Measurements from ENCODE around the gene FADS1.

FADS1 gene

DNA sequence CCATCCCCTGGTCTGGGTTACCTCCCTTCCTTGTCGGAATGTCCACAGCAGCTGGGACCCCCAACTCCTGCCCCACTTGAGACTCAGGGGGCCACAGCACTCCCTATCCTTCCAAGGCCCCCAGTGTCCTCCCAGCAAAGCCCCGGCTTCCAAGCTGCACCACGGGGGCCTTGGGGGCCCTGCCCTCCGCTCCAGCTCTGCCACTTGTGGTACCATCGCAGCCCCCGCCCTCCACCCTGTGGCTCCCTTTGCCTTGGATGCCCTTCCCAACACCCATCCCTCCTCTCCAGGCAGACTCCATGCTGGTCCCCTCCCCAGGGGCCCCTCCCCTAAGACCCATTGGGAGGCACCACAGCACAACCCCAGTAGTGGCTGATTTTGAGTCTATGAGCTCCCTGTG lies 41.7 kb downstream of the FADS1 start:
- DNase-seq = no peak

GRCh38 chr11:61774411-61774810 lies 42.4 kb downstream of the FADS1 start:
- no peak for DNase-seq

DNA sequence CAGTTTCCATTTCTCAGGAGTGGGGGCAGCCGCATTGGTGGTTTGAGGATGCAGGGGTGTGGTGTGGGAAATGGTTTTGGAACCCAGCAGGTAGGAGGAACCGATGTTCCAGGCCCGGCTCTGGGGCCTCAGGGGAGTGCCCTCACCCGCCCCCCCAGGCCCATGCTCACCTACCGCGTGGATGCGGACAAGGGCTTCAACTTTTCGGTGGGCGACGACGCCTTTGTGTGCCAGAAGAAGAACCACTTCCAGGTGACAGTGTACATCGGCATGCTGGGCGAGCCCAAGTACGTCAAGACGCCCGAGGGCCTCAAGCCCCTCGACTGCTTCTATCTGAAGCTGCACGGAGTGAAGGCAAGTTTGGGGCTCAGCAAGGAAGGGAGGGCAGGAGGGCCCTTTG lies 43.0 kb downstream of the FADS1 start:
- DNase-seq = no peak

- DNase-seq = no peak
These were observed 43.4 kb downstream of the FADS1 start for GRCh38 chr11:61773356-61773755.

DNA sequence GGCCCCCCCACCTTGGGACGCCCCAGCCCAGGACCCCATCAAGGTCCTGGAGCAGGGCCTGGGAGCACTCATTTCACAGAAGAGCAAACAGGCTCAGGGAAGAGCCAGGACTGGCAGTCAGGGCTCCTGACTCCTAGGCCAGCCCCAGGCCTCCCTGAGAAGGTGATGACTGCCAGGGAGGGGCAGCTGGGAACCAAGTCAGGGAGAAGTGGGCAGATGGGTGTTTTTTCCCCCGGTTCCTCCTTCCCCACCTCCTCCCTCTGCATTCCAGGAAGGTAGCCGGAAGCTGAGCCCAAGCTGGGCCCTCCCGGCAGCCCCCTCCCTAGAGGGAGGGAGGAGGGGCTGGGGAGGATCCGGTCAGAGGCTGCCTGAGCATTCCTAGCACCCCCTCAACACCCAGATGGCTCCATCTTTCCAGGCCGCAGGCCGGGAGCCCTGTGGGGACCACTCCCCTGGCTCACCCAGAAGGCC lies 44.8 kb downstream of the FADS1 start:
- DNase-seq = no peak

- no peak for DNase-seq
These were observed 45.5 kb downstream of the FADS1 start for GRCh38 chr11:61771195-61771894.

GRCh38 chr11:61769946-61770683 lies 46.7 kb downstream of the FADS1 start:
- no peak for DNase-seq

GRCh38 chr11:61769169-61769920 lies 47.5 kb downstream of the FADS1 start:
- no peak for DNase-seq

DNA sequence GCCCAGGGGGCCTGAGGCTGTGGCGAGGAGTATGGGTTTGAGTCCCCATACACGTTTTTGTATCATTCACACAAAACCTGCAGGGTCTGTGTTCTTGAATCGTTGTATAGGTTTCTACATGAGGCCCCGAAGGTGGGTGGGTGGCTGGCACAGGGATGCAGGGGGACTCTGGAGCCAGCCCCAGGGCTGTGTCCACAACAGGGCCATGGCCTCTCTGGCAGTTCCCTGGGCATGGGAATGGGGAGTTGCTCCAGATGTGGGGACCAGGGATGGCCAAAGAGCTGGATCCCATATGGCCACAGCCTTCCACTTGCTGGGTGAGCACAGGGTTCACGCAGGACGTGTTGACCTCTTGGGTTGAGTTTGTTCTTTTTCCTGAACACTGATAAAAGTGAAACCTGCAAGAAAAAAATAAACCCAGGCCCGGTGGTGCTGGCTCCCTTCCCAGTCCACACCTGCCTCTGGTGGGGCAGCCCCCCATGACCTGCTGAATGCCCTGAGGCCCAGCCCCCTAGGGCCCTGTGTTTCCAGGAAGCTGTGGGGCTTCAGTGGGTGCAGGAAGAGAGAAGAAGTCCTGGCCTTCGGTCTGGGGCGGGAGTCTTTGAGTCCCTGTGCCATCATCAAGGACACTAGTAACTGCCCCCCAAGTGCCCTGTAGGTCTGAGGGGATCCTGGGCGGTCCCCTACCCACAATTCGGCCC lies 48.3 kb downstream of the FADS1 start:
- no peak for DNase-seq

DNA sequence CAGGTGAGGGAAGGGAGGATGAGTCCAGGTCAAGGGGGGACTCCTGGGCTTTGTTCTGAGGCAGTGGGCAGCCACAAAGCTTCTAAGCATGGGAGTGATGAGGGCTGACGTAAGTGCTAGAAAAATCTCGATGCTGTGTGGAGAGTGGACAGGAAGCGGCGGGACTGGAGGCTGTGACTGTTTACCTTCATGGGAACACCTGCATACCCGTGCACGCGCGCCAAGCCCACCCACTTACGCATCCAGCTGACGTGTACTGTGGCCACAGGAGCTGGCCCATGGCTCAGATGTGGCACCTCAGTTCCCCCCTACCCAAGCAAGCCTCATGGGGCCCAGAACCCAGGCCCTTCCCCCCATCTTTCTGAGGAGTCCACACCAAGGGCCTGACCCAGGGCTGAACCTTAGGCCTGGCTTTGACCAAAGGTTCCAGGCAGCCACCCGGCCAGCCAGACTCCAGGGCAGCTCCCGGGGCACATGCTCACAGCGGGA lies 50.4 kb downstream of the FADS1 start:
- DNase-seq = no peak

DNA sequence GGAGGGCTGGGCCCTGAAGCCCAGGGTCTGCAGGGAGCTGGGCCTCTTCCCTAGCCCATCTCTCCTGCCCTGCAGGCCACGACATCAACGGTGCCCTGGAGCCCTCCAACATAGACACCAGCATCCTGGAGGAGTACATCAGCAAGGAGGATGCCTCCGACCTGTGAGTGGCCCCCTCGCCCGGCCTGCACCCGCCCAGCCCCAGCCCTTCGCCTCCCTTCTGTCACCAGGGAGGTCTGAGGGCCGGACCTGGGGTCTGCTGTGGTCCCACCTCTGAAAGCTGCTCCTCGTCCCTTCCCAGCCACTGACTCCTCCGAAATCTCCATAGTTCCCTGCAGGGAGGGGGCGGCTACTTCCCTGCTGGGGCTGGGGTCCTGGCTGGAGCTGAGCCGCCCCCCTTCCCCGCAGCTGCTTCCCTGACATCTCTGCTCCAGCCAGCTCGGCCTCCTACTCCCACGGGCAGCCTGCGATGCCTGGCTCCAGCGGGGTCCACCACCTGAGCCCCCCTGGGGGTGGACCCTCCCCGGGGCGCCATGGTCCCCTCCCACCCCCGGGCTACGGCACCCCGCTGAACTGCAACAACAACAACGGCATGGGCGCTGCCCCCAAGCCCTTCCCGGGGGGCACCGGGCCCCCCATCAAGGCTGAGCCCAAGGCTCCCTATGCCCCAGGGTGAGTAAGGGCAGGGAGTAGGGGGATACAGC lies 51.1 kb downstream of the FADS1 start:
- DNase-seq = no peak

GRCh38 chr11:61764606-61765260 lies 52.1 kb downstream of the FADS1 start:
- DNase-seq = no peak

DNA sequence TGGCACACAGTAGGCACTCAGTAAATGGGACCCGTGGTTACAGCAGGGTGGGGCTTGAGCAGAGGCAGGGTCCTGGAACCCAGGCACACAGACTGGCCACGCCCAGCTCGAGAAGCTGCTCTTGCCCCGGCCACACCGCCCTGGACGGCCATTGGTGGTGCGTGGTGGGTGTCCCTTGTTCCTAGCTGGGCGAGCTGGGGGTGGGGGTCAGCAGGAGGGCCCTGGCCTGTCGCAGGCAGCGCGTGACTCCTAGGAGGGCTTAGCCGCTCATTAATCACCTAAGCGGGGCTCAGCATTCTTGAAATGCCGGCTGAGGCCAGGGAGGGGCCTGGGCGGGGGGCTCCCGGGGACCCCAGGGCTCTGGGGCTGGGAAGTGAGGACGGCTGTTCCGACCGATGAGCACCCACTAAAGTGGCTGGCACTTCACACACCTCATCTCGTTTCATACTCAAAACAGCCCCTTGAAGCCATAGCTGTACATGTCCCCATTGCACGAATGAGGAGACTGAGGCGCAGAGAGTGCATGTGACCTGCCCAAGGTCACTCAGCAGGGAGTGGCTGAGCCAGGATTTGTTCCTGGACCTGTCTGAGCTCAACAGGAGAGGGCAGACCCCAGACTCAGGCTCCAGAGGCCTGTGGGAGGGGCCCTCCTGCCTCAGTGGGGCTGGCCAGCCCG lies 52.7 kb downstream of the FADS1 start:
- no peak for DNase-seq

DNA sequence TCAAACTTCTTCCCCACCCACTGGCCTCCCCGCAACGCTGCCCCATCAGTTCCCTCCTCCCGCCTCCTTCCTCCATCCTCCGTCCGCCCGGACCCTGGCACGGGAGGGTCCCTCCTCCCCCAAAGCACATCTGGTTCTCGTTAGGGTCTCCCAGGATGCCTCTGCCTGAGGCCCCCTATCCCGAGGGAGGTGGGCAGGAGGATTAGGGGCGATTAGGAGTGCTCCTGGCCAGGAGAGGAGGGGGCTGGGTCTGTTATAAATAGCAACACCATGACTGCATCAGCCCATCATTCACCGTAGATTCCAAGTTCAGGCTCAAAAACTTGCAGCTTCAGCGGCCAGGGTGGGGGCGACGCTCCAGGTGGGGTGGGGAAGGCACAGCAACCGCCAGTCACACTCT lies 54.0 kb downstream of the FADS1 start:
- DNase-seq = no peak

- DNase-seq = no peak
These were observed 54.6 kb downstream of the FADS1 start for GRCh38 chr11:61762223-61762615.

- DNase-seq = no peak
These were observed 55.2 kb downstream of the FADS1 start for GRCh38 chr11:61761440-61762222.

GRCh38 chr11:61760946-61761345 lies 55.9 kb downstream of the FADS1 start:
- DNase-seq = no peak

DNA sequence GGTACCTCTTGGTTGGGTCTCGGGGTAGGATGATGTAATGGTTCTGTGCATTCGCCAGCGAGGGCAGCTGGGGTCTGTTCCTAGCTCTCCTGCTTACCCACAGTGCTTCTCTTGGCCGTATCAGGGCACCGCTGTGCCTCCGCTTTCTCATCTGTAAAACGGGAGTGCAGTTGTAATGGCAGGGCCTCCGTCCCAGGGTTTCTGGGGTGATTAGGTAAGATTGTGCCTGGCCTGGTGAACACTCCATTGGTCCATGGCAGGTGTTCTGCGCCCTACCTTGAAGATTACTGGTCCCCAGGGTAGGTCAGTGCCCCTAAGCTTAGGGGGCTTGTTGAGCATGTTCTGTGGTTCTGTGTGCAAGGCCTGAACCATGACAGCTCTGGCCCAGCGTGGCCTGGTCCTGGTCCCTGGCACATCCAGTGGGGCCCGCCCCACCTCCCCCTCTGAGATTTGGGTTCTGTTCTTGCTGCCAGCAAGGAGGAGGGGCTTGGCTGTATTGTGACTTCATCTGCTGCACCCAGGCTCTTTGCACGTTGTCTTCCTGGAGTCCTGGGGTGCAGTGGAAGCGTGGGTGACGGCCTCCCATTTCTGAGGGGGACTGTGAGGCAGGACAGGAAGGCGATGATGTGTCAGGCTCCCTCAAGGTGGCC lies 59.5 kb downstream of the FADS1 start:
- DNase-seq = no peak

DNA sequence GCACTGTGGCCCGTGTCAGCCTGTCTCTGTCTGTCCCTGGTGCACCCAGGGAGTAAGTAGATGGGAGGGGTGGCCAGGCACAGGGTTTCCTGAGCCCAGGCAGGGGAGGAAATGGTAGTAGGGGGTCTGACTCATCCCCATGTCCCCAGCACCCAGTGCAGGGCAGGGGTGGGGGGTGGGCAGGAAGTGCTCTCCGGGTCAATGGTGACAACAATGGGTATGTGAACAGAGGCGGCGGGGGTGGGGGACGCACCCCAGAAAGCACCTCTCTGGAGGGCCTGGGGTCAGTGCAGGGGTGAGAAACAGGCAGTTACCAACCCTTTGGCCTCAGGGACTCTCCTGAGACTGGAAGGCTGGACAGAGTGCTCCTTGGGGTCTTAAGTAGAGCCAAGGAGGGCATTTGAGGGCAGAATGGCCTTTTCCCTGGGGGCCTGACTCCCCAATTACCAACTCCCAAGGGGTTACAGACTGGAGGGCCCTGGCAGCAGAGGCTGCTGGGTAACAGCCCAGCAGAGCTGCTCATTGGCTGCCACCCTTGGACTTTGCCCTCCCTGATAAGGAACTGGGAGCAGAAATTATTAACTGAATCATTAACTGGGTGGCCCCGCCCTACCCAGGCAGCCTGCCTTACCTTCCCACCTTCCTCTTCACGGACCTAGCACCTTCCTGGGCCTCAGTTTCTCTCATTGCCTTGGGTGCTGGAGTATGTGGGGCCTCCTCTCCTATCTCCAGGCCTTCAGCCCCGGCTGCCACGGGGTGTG lies 60.2 kb downstream of the FADS1 start:
- DNase-seq = no peak
